ENCODE results near the gene ARHGAP26. TPM values are rescaled to one million over a fixed set of nuclear protein-coding genes. Genes with fewer than 3 reads are reported as not detected.
A peak's percentile ranks its signal among the peaks of the same experiment; 100 is the strongest.

The ARHGAP26 gene
- total and polyA plus RNA-seq, 2 experiments from 2014 or later, result 9.5 to 16.8 TPM

GRCh38 chr5:143208365-143208641 is 438.1 kb downstream of the ARHGAP26 start (continued):
- TF ChIP-seq ZNF462 (CRISPR knock-in tag; IDR thresholded peaks at IDR 0.05) (no peak), STAT1 (IDR thresholded peaks at IDR 0.05; ENCODE audit: unreplicated experiment) (no peak), CTCF (conservative IDR thresholded peaks at IDR 0.05; ENCODE audit: low read depth in 2 of 2) (no peak)

- no peaks in the 10 kb centered on the region; the same call in 2 of the 3 replicates for H3K36me3 Mint-ChIP-seq (ENCODE audit: low read depth)
- 0 out of 2 replicates have a peak, but pooled peaks cover 5% of the 10 kb centered on the region for H3K9me2 ChIP-seq (ENCODE audit: insufficient read depth)
- no peak overlapping the region for H3K27ac ChIP-seq (ENCODE audit: low read depth)
- DNase-seq (ENCODE audit: low spot score) (peak; percentile 34), ATAC-seq (peak; percentile 45; the same call in 2 of the 3 replicates)
- no peaks in the 10 kb centered on the region for H4K20me1 ChIP-seq (replicated peaks; ENCODE audit: insufficient read depth)
- no peak overlapping the region for H3K4me3 ChIP-seq
- H2AFZ ChIP-seq, result no peak overlapping the region
- no peak overlapping the region for H3K27ac Mint-ChIP-seq
- no peaks in the 10 kb centered on the region for H3K79me2 ChIP-seq (replicated peaks; ENCODE audit: insufficient read depth)
- peaks cover 10% of the 10 kb centered on the region; the same call in 1 of the 2 replicates for H3K4me1 ChIP-seq (ENCODE audit: insufficient read depth)
- no peaks in the 10 kb centered on the region for H3K36me3 ChIP-seq (ENCODE audit: insufficient read depth)
- no peak overlapping the region for H3K4me2 ChIP-seq
- no peak overlapping the region for H3K4me3 Mint-ChIP-seq
- H3K27me3 ChIP-seq (ENCODE audit: insufficient read depth), result no peaks in the 10 kb centered on the region
- no peaks in the 10 kb centered on the region for H3K9me3 Mint-ChIP-seq
- H3K4me1 Mint-ChIP-seq, result peaks cover 30% of the 10 kb centered on the region
- H3F3A ChIP-seq (replicated peaks; ENCODE audit: low read depth), result no peaks in the 10 kb centered on the region
- H3K27me3 Mint-ChIP-seq (ENCODE audit: insufficient read depth, low read depth, poor library complexity), result peaks cover 3% of the 10 kb centered on the region
- no peak for TF ChIP-seq EZH2 (IDR thresholded peaks at IDR 0.05; ENCODE audit: low read depth, unreplicated experiment)
- no peak for TF ChIP-seq ZNF114 (CRISPR knock-in tag; IDR thresholded peaks at IDR 0.05)
- TF ChIP-seq NANOG (IDR thresholded peaks at IDR 0.05; ENCODE audit: borderline replicate concordance), result no peak
- TF ChIP-seq CTCF (conservative IDR thresholded peaks at IDR 0.05; ENCODE audit: low read depth in 2 of 2), result peak; percentile 32 to 44
- TF ChIP-seq JUNB (IDR thresholded peaks at IDR 0.05; ENCODE audit: unreplicated experiment), result no peak
- TF ChIP-seq ZNF331 (CRISPR knock-in tag; IDR thresholded peaks at IDR 0.05; ENCODE audit: low read depth), result no peak
- TF ChIP-seq REST (IDR thresholded peaks at IDR 0.05; ENCODE audit: unreplicated experiment), result no peak
Observed at GRCh38 chr5:143208781-143209510, 438.8 kb downstream of the ARHGAP26 start.

All from GM23338 (cell line).